LNCaP clone FGC (cell line): ENCODE data around the gene TEX22.

Experiments used
- DNase-seq: peaks from one replicate; pipeline ENCODE4 v3.0.0-alpha.2; 2011; ENCODE audit warnings: low read depth
- H3K4me3 ChIP-seq: 2 replicates; pipeline ENCODE4 v1.5.1; 2011; ENCODE audit warnings: mild to moderate bottlenecking, low read depth, low read length, control low read depth
- CTCF ChIP-seq: IDR thresholded peaks from 2 replicates; pipeline ENCODE4 v1.5.1; 2012; ENCODE audit warnings: mild to moderate bottlenecking; ENCODE audit not compliant: control insufficient read depth, insufficient read depth; ENCODE audit errors: extremely low read depth

TEX22 gene

DNA sequence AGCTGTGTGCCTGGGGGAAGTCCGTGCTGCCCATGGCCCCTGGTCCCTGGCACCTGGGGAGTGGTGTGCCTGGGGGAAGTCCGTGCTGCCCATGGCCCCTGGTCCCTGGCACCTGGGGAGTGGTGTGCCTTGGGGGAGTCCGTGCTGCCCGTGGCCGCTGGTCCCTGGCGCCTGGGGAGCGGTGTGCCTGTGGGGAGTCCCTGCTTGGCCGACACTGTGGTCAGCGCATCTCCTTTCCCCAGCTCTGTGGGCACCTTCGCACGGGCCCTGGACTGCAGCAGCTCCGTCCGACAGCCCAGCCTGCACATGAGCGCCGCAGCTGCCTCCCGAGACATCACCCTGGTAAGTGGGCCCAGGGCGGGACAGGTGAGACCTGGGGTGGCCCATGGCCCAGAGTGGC is 61.8 kb downstream of the TEX22 start:
- TF ChIP-seq CTCF: no peak
- DNase-seq: no peak
- H3K4me3 ChIP-seq: no peak overlapping the region

- no peak overlapping the region for H3K4me3 ChIP-seq
- TF ChIP-seq CTCF: no peak
- no peak for DNase-seq
Observed at GRCh38 chr14:105460616-105461015, 62.3 kb downstream of the TEX22 start.

- H3K4me3 ChIP-seq: no peak overlapping the region
- no peak for DNase-seq
- TF ChIP-seq CTCF: no peak
Observed at GRCh38 chr14:105461903-105462302, 63.6 kb downstream of the TEX22 start.
